Nephron (organoid): ENCODE data around the gene CAMKMT.

ENCODE experiments used
- H3K27ac Mint-ChIP-seq, 3 experiments: 2 replicates each; pipeline ENCODE4 v1.8.0; 2020; ENCODE audit warnings: mixed read lengths in 3 of 3, mild to moderate bottlenecking in 2 of 3, moderate library complexity in 1 of 3
- H3K27me3 Mint-ChIP-seq: 2 replicates; pipeline ENCODE4 v1.8.0; 2021; ENCODE audit warnings: low read depth, mild to moderate bottlenecking, moderate library complexity, mixed read lengths
- H3K36me3 Mint-ChIP-seq: 2 replicates; pipeline ENCODE4 v1.8.0; 2020; ENCODE audit warnings: low read depth, mixed read lengths
- H3K4me1 Mint-ChIP-seq: 2 replicates; pipeline ENCODE4 v1.8.0; 2020; ENCODE audit warnings: mixed read lengths
- H3K4me3 Mint-ChIP-seq, 3 experiments: 2 replicates each; pipeline ENCODE4 v1.8.0; 2020; ENCODE audit warnings: mild to moderate bottlenecking in 3 of 3, mixed read lengths in 3 of 3, moderate library complexity in 2 of 3
- H3K9me3 Mint-ChIP-seq: 2 replicates; pipeline ENCODE4 v1.8.0; 2020; ENCODE audit warnings: mixed read lengths
- TF ChIP-seq, protein P1 (sequence below), 3 experiments: fragments of 200-600 bp; sonication (generic); IDR thresholded peaks; one replicate each; pipeline ENCODE4 v1.5.0; 2021; ENCODE audit warnings: antibody characterized with exemption in 3 of 3; ENCODE audit not compliant: unreplicated experiment in 3 of 3

CAMKMT gene

DNA sequence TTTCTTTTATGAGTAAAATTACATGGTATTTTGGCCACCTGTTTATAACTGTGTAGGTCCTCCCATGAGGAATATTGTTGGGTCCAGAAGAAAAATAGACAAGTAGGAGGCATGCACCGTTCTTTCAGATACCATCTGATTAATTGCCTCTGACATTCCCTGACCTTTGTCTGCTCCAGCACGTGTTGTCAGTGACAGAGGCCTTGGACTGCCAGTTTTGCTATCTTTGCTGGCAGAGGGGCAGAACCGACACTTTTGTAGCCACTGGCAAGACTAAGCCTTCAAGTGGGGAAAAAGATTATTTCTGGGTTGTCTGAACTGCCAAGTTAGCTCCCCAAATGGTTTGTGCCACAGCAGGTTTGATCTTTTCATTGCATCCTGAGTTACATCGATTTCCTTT lies 276.9 kb downstream of the CAMKMT start:
- no peaks in the 10 kb centered on the region for H3K36me3 Mint-ChIP-seq
- no peaks in the 10 kb centered on the region for H3K27me3 Mint-ChIP-seq
- TF ChIP-seq, protein P1, sequence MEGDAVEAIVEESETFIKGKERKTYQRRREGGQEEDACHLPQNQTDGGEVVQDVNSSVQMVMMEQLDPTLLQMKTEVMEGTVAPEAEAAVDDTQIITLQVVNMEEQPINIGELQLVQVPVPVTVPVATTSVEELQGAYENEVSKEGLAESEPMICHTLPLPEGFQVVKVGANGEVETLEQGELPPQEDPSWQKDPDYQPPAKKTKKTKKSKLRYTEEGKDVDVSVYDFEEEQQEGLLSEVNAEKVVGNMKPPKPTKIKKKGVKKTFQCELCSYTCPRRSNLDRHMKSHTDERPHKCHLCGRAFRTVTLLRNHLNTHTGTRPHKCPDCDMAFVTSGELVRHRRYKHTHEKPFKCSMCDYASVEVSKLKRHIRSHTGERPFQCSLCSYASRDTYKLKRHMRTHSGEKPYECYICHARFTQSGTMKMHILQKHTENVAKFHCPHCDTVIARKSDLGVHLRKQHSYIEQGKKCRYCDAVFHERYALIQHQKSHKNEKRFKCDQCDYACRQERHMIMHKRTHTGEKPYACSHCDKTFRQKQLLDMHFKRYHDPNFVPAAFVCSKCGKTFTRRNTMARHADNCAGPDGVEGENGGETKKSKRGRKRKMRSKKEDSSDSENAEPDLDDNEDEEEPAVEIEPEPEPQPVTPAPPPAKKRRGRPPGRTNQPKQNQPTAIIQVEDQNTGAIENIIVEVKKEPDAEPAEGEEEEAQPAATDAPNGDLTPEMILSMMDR (IDR thresholded peaks at IDR 0.05; ENCODE audit: unreplicated experiment in 3 of 3) = no peak
- H3K9me3 Mint-ChIP-seq = peaks cover 8% of the 10 kb centered on the region
- H3K4me3 Mint-ChIP-seq = no peak overlapping the region
- no peaks in the 10 kb centered on the region for H3K4me1 Mint-ChIP-seq
- H3K27ac Mint-ChIP-seq = no peak overlapping the region

DNA sequence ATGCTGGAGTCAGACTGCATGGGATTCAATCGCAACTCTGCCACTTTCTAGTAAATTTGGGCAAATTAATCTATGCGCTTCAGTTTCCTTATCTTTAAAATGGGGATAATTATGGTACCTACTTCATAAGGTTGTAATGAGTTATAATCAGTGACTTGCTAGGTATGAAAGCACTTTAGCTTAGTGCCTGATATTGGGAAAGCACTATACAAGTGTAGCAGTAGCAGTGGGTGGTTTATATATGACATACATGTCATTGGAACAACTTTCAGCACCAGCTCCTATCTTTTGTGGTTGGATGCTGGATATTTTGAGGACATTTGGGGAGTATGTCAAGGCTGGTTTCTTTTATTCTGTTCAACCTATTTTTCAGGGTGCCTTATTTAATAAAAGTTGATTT lies 277.7 kb downstream of the CAMKMT start:
- TF ChIP-seq, protein P1 (IDR thresholded peaks at IDR 0.05; ENCODE audit: unreplicated experiment in 3 of 3) = no peak

DNA sequence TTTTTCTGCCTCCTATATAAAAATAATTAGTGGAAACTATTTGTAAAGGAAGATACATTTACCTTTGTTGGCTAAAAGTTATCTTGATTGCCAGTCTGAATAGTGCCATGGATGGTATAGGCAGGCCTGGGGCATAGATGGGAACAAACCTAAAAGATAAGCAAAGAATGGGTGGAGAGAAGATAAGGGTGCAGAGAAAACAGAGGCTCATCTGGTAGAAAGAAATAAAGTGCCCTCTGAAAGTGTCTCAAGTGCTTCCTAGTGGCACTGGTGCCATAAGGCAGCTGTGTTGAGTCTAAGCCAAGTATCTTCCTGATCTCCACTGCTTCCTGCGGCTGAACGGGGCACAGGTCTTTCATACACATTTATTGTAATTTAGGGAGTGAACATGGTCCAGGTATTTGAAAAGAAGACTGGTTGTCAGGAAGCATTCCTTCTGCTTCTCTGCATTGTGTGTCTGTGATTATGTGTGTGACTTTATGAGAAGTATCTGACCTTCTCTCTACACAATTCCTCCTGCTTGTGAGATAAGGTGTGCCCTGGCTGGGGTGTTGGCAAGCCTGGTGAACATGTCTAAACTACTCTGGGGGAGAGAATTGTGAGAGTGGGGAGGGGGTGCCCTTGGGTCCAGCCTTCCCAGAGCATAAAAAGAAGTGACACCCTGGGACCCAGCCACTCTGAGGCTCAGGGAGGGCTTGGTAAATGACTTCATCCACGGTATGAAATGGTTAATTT lies 280.5 kb downstream of the CAMKMT start:
- Mint-ChIP-seq H3K27ac (no peak overlapping the region), H3K9me3 (no peaks in the 10 kb centered on the region), H3K4me1 (no peaks in the 10 kb centered on the region), H3K4me3 (no peak overlapping the region), H3K36me3 (no peaks in the 10 kb centered on the region), H3K27me3 (no peaks in the 10 kb centered on the region)
- TF ChIP-seq, protein P1 (IDR thresholded peaks at IDR 0.05; ENCODE audit: unreplicated experiment in 3 of 3) = no peak

More for the DNA sequence above, 277.7 kb downstream of the CAMKMT start:
- Mint-ChIP-seq H3K9me3 (peaks cover 2% of the 10 kb centered on the region), H3K27me3 (no peaks in the 10 kb centered on the region), H3K4me1 (no peaks in the 10 kb centered on the region), H3K27ac (no peak overlapping the region), H3K4me3 (no peak overlapping the region), H3K36me3 (no peaks in the 10 kb centered on the region)

DNA sequence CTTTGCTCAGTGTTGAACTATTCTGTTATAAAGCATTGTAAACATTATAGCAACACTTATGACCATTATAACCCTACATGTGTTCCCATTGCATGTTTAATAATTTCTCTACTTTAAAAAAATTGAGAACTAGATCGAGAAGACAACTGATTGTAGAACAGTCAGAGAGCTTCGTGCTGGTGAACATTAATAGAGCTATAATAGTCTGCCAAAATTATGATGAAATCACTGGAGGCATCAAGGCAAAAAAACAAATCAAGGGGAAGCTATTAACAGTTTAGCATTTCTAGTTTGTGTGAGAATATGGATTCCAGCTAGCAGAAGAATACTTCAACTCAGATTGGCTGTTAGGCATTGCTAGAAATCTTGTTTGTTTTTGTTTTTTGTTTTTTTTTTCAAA lies 284.2 kb downstream of the CAMKMT start:
- Mint-ChIP-seq H3K4me3 (no peak overlapping the region), H3K9me3 (no peaks in the 10 kb centered on the region), H3K36me3 (no peaks in the 10 kb centered on the region), H3K27ac (no peak overlapping the region), H3K27me3 (no peaks in the 10 kb centered on the region), H3K4me1 (no peaks in the 10 kb centered on the region)
- TF ChIP-seq, protein P1 (IDR thresholded peaks at IDR 0.05; ENCODE audit: unreplicated experiment in 3 of 3) = no peak

GRCh38 chr2:44649381-44649780 lies 287.6 kb downstream of the CAMKMT start:
- Mint-ChIP-seq H3K27me3 (no peaks in the 10 kb centered on the region), H3K4me3 (no peak overlapping the region), H3K9me3 (no peaks in the 10 kb centered on the region), H3K4me1 (no peaks in the 10 kb centered on the region), H3K27ac (no peak overlapping the region), H3K36me3 (no peaks in the 10 kb centered on the region)
- TF ChIP-seq, protein P1 (IDR thresholded peaks at IDR 0.05; ENCODE audit: unreplicated experiment in 3 of 3) = no peak

DNA sequence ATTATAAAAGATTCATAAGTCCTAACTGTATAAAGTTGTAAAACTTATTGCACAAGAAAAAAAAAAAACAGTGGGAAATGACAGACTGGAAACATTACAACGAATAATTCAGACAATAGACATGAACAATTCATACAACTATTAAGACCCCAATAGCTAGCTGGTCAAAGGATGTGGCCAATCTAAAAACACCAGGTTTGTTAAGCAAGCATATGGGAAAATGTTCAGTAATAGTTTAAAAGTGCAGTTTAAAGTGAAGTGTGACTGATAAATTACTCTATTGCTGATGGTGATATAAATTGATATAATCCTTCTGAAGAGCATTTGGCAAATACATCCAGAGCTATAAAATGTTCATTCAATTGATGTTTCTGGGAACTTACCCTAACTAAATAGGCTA lies 289.0 kb downstream of the CAMKMT start:
- Mint-ChIP-seq H3K36me3 (no peaks in the 10 kb centered on the region), H3K27me3 (no peaks in the 10 kb centered on the region), H3K27ac (no peak overlapping the region), H3K4me1 (no peaks in the 10 kb centered on the region), H3K9me3 (no peaks in the 10 kb centered on the region), H3K4me3 (no peak overlapping the region)
- TF ChIP-seq, protein P1 (IDR thresholded peaks at IDR 0.05; ENCODE audit: unreplicated experiment in 3 of 3) = no peak
